Lower lobe of right lung (tissue), 2 donors: ENCODE measurements around the gene SPACA4. TPM values are rescaled to one million over a fixed set of nuclear protein-coding genes. Genes with fewer than 3 reads are reported as not detected.

Source experiments
- ATAC-seq, 2 donors: fragments of 200-7000 bp; cut with Tn5 transposase; one replicate each; pipeline ENCODE4 v1.9.1; 2020 to 2022; ENCODE audit warnings: mild to moderate bottlenecking in 2 of 2, moderate library complexity in 2 of 2
- DNase-seq: peaks from one replicate; pipeline ENCODE4 v3.0.0-alpha.2; 2020
- H3K27ac ChIP-seq: fragments of 200-600 bp; one replicate; pipeline ENCODE4 v1.8.0; 2022
- H3K27me3 ChIP-seq: fragments of 200-600 bp; one replicate; pipeline ENCODE4 v1.8.0; 2022; ENCODE audit warnings: low read depth
- H3K36me3 ChIP-seq: fragments of 200-600 bp; one replicate; pipeline ENCODE4 v1.8.0; 2022; ENCODE audit warnings: mild to moderate bottlenecking
- H3K4me1 ChIP-seq: fragments of 200-600 bp; one replicate; pipeline ENCODE4 v1.8.0; 2022
- H3K4me3 ChIP-seq: fragments of 200-600 bp; one replicate; pipeline ENCODE4 v1.8.0; 2022; ENCODE audit warnings: mild to moderate bottlenecking
- H3K9me3 ChIP-seq: fragments of 200-600 bp; one replicate; pipeline ENCODE4 v1.8.0; 2022
- intact Hi-C: fragments of 100-400 bp; cut with DNase I; formaldehyde crosslinking; loops from one replicate; pipeline ENCODE4 v1.11.0; 2022
- total RNA-seq: library from RNA; stranded (reverse); fragmentation: NEBNext Ultra II Directional; extraction: Animal tissue kit (Norgen Biotek cat#: 25700); gene quantifications from one replicate; pipeline ENCODE4 v1.2.1, GENCODE V29; 2021
- TF ChIP-seq, protein P1 (sequence below): fragments of 200-600 bp; IDR thresholded peaks from one replicate; pipeline ENCODE4 v1.8.0; 2022; ENCODE audit warnings: antibody characterized with exemption, mild to moderate bottlenecking
- donor health status: DM: no; HTN: yes; CAD: no; lungs with severe emphysema.

Gene SPACA4
- total RNA-seq, 1 donor from 2014 or later: not detected

GRCh38 chr19:48637449-48637947, 31.0 kb downstream of the SPACA4 start:
- Histone ChIP-seq H3K4me3 (peak overlapping the region; percentile 84), H3K36me3 (peaks cover 13% of the 10 kb centered on the region), H3K27ac (peak overlapping the region; percentile 96), H3K4me1 (peaks cover 47% of the 10 kb centered on the region), H3K27me3 (no peaks in the 10 kb centered on the region), H3K9me3 (no peaks in the 10 kb centered on the region)
- intact Hi-C loops: no loop called here
- TF ChIP-seq, protein P1, sequence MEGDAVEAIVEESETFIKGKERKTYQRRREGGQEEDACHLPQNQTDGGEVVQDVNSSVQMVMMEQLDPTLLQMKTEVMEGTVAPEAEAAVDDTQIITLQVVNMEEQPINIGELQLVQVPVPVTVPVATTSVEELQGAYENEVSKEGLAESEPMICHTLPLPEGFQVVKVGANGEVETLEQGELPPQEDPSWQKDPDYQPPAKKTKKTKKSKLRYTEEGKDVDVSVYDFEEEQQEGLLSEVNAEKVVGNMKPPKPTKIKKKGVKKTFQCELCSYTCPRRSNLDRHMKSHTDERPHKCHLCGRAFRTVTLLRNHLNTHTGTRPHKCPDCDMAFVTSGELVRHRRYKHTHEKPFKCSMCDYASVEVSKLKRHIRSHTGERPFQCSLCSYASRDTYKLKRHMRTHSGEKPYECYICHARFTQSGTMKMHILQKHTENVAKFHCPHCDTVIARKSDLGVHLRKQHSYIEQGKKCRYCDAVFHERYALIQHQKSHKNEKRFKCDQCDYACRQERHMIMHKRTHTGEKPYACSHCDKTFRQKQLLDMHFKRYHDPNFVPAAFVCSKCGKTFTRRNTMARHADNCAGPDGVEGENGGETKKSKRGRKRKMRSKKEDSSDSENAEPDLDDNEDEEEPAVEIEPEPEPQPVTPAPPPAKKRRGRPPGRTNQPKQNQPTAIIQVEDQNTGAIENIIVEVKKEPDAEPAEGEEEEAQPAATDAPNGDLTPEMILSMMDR: no peak
- peak; percentile 85 to 91 for ATAC-seq
- DNase-seq: peak; percentile 100

DNA sequence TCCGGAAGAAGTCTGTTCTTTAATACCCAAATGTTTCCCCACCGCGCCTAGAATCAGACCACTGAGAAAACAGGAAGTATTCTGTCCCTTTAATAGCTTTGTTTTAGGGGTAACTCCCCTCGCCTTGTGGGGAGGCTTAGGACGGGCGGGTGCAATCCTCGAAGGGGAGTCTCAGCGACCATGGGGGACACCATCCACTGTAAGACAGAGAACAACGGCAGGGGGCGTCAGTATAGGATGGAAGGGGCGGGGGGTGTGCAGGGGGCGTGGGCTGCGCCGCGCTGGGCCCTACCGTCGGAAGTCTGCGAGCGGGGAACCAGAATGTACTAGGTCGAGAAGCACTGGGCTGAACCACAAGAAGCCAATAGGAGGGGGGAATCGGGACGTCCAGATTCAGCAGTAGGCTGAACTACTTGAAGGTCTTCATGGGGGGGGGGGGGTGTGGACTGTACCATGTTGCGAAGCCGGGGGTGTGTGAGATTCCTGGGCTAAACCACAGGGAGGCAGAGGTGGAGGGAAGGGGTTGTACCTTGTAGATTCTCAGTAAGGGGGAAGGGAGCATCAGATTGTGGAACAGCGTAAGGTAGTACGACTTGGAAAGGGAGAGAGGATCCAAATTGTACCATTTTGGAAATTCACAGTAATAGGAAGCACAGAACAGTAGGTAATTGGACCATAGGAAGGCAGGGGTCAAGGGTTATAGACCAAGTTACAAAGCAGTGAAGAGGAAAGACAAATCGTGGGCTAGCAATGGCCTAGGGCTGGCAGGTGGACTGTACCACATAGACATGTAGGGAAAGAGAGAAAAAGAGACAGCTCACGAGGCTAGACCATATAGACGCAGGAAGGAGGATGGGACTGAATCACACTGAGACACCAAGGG, 31.6 kb downstream of the SPACA4 start:
- Histone ChIP-seq H3K4me3 (peak overlapping the region; percentile 84), H3K36me3 (peaks cover 6% of the 10 kb centered on the region), H3K9me3 (no peaks in the 10 kb centered on the region), H3K4me1 (peaks cover 40% of the 10 kb centered on the region), H3K27me3 (no peaks in the 10 kb centered on the region), H3K27ac (peak overlapping the region; percentile 96)
- DNase-seq (peak; percentile 89), ATAC-seq (peak; percentile 70 to 72)
- intact Hi-C loops: no loop called here
- TF ChIP-seq, protein P1: no peak

GRCh38 chr19:48638831-48639381, 32.4 kb downstream of the SPACA4 start:
- ATAC-seq (no peak), DNase-seq (no peak)
- H3K4me1 ChIP-seq: peaks cover 33% of the 10 kb centered on the region
- no peaks in the 10 kb centered on the region for H3K36me3 ChIP-seq
- TF ChIP-seq, protein P1: no peak
- peak overlapping the region; percentile 96 for H3K27ac ChIP-seq
- intact Hi-C loops: no loop called here
- no peaks in the 10 kb centered on the region for H3K27me3 ChIP-seq
- H3K9me3 ChIP-seq: no peaks in the 10 kb centered on the region
- H3K4me3 ChIP-seq: peak overlapping the region; percentile 84

DNA sequence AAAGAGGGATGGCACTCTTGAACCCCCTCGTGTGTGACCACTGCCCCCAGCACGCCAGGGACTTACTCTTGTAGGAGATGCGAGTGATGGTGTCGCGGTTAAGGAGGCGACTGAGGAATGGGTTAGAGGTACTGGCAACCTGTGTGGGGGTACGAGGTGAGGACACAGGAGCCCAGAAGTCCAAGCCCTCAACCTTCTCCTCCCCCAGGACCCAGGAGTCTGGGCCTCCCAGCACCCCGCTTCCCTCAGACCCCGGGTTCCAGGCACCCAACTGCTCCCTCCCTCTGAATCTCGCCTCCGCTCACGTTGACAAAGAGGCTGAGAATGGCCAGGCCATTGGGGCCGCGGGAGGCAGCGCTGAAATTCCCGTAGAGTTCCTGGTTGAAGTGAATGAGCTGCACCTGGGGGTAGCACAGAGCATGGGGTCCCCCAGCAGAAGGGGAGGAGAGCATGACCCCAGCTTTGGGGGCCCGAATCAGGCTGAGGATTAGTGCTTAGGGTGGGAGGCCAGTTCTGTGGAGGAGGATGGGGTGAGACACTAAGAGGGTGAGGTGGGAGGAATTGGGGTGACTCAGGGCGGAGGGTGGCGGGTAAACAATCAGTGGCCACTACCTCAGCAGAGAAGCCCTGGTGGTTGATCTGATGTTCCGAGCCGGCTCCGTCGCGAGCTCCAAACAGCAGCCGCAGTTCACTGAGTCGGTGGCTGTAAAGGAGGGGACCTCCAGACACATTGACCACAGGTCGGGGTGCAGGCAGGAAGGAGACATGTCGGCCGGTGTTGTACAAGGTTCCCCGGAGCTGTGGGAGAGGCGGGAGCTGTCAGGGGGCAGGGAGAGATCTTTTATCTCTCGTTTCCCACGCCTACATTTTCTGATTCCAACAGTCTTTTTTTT, 33.2 kb downstream of the SPACA4 start:
- H3K4me3 ChIP-seq: no peak overlapping the region
- H3K27me3 ChIP-seq: no peaks in the 10 kb centered on the region
- DNase-seq (no peak), ATAC-seq (no peak)
- peaks cover 28% of the 10 kb centered on the region for H3K4me1 ChIP-seq
- H3K36me3 ChIP-seq: no peaks in the 10 kb centered on the region
- intact Hi-C loops: no loop called here
- no peaks in the 10 kb centered on the region for H3K9me3 ChIP-seq
- TF ChIP-seq, protein P1: no peak
- no peak overlapping the region for H3K27ac ChIP-seq

- H3K4me1 ChIP-seq: peaks cover 24% of the 10 kb centered on the region
- DNase-seq: no peak
- intact Hi-C loops: no loop called here
- H3K9me3 ChIP-seq: no peaks in the 10 kb centered on the region
- no peaks in the 10 kb centered on the region for H3K36me3 ChIP-seq
- no peak overlapping the region for H3K27ac ChIP-seq
- TF ChIP-seq, protein P1: no peak
- H3K27me3 ChIP-seq: no peaks in the 10 kb centered on the region
- no peak overlapping the region for H3K4me3 ChIP-seq
- no peak for ATAC-seq
Measured at GRCh38 chr19:48641850-48642249, 35.3 kb downstream of the SPACA4 start.
